Cerebellar cortex (tissue), 1 donor: ENCODE data around the gene ERP27.

Experiments
- DNase-seq: peaks from one replicate; pipeline ENCODE4 v3.0.0-alpha.2; 2015; ENCODE audit warnings: low spot score

Gene ERP27

GRCh38 chr12:14959916-14960496 is 21.7 kb upstream of the ERP27 start:
- DNase-seq: no peak

GRCh38 chr12:14959463-14959862 is 21.1 kb upstream of the ERP27 start:
- DNase-seq: no peak

- DNase-seq: no peak
These were observed 20.7 kb upstream of the ERP27 start for GRCh38 chr12:14959126-14959440.

GRCh38 chr12:14958361-14959125 is 20.2 kb upstream of the ERP27 start:
- DNase-seq: no peak

DNA sequence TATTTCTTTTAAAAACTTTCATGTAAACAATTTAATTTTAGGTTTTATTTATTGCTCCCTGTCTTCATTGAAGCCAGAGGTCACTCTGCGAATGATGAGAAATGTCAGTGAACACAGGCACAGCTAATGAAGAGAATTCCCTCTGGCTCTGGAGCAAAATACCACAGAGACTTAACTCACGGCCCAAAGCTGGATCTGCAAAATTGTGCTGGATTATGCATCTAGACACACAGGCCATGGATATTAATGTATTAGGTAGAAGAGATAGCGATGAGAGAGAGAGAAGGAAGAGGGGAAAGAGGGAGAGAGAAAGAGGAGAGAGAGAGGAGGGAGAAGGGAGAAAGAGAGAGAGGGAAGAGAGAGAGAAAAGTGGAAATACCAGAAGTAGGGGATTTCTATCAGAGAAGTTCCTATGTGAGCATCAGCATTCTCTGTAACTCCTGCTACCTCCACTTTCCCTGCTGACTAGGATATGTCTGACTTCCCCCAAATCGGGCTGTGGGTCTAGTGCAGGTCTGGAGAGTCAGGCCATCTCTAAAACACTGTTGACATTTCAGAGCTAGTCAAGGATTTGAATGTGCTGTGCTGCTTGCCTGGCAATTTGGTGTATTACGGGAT is 19.3 kb upstream of the ERP27 start:
- DNase-seq: no peak

GRCh38 chr12:14956905-14957304 is 18.6 kb upstream of the ERP27 start:
- no peak for DNase-seq

- no peak for DNase-seq
These were observed 17.9 kb upstream of the ERP27 start for GRCh38 chr12:14956024-14956891.

DNA sequence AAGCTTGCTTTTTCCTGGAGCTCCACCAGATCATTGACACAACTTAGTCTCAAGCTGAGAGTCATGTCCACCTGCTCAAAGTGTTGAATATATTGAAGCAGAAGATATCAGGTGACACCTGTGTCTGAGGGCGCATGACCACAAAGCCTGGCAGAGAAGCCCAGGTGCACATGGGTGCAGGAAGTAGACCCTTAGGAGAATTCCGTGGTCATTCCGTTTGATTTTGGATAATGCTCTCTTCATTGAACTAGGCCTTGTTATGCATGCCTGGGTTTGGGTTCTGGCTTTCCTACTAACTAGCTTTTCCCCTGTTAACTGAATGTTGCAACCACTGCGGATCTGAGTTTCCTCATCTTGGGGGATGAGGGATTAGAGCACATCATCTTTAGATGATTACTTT is 15.9 kb upstream of the ERP27 start:
- no peak for DNase-seq

- no peak for DNase-seq
These were observed 15.4 kb upstream of the ERP27 start for GRCh38 chr12:14953752-14954151.

GRCh38 chr12:14952299-14952921 is 14.1 kb upstream of the ERP27 start:
- DNase-seq: no peak

- DNase-seq: no peak
These were observed 13.5 kb upstream of the ERP27 start for GRCh38 chr12:14951851-14952250.

DNA sequence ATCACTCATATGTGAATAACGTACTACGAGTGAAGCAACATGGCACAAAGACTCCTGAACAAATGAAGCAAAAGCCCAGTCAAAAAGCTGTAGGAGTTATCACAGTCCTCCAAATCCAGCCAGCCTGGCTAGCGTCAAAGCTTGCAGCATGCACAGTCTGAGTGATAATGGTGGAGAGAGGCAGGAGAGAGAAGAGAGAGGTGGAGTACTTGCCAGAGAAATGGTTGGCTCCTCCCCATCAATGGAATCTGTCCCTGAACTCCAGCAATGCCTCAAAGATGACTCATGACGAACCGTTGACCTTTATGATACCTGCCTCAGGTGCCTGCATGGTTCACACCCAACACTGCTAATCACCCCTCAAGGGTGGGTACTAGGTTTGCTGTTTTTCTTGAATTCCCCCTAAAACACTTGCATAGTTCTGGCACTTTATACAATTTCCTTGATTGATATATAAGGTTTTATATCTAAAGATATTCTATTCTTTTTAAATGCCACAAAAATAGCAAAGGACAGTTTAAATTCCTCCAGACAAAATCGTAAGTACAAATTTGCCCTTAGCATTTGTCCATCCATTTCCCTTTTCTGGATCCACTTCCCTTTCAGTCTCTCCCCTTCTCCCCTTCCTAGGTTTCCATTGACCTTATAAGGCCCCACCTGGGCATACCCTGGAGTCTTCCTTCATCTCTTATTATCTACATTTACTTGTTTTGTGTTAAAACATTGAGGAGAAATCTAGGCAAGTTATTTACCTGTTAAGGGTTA is 12.8 kb upstream of the ERP27 start:
- DNase-seq: no peak

GRCh38 chr12:14950421-14950820 is 12.1 kb upstream of the ERP27 start:
- DNase-seq: no peak

DNA sequence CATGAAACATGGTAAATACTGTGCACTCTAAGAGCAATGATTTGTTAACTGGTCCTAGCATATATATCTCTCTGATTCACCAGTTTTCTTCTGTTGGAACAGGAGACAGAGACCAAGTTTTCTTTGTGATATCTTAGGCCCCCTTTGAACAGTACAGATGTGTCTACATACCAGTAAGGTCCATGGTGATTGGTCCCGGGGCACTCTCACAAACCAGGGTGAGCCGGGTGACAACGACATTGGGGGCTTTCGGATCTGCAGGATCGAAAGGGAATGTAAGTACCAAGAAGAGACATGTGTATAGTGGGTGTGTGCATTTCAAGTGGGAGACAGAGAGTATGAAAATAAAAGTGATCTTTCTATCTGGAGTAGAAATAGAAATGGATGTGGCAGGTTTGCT is 11.3 kb upstream of the ERP27 start:
- no peak for DNase-seq

GRCh38 chr12:14948672-14949071 is 10.3 kb upstream of the ERP27 start:
- DNase-seq: no peak

DNA sequence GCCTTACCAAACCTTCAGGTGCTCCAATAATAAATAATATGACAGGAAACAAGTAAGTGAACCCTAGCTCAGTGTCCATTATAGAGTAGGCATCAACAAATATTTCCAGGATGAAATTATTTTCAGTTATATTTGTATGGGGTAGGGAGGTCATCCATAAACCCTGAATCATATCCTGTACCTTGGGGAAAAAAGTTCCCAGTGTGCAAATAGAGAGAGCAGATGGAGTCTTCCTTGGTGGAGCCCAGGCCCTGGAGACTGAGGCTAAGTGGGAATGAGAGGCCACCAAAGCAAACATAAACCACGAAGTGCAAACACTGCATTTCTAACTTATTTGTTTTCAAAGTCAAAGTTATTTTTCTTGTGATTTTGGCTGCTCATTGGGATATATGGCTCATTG is 8.5 kb upstream of the ERP27 start:
- no peak for DNase-seq

DNA sequence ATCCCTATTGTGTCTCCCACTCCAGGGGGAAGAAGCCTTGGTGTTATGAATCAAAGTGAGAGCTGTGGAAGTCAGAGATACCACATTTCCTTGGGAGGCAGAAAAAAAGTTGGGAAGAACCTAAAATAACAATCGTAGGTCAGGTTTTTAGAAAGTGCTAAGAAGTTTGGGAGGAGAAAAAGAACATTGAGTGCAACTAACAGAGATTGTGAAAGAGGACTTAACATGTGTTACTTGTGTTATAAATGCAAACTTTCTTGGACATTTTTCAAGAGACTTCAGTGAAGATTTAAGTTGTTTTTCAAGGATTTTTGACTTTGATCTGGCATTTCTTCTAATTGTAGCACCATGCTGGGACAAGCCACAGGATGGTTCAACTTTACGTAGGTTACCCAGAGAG is 7.8 kb upstream of the ERP27 start:
- no peak for DNase-seq

DNA sequence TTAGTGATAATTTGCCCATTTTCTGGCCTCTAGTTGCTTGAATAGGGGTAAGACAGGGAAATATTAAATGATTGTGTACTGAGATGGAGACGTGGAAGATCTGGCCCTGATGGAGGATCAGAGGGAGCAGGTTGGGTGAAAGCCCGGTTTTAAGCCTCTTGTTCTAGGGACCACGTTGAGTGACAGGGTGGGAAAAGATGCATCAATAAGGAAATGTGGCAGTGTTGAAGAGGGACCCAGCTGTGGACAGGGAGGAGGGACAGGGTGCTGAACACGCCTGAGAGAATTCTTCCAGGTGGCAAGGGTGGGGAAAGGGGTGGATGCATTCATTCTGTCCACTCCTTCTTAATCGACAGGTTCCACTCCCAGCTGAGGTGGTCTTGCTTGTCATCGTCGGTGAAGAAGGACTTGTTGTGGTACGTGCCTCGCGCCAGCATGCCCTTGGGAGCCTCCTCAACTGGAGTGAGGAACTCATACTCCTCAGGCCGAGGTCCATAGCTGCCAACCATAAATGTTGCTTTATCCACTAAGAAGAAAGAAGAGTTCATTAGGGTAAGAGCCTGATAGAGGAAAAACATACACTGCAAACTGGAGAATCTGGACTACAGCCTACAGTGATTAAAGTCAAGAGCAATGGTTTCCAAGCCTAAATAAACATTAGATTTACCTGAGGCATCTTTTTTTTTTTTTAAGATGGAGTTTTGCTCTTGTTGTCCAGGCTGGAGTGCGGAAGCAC is 4.0 kb upstream of the ERP27 start:
- no peak for DNase-seq

- DNase-seq: no peak
These were observed 3.0 kb upstream of the ERP27 start for GRCh38 chr12:14941369-14941768.

GRCh38 chr12:14937689-14938088 is 648 bp downstream of the ERP27 start:
- DNase-seq: no peak

DNA sequence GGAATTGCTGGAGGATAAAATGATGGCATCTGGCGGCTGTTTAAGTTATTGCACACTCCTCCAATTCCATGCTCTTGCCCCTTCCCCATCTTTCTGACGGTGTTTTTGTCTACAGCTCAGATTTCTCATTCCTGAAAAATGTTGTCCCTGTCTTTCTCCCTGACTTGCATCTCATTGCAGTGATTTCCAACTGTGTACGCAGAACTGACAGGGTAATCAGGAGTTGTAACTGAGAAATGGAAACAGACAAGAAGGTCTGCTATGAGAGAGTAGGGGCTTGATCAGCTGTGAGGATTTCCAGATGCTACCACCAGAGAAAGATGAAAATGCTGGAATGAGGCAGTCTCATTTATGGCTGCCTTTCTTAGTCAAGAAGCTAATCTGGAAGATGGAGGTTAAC is 1.3 kb downstream of the ERP27 start:
- DNase-seq: no peak
